NCI-H1092 (cell line): ENCODE data around the gene KRT83.
"Not testable (repeated sequence)": the region's sequence is repeated elsewhere in the genome, so short reads cannot be mapped to it uniquely, and the experiment has no call there.

Experiments
- DNase-seq: peaks from one replicate; lab custom pipeline; 2025; lab: John Stamatoyannopoulos, UW

KRT83 gene

DNA sequence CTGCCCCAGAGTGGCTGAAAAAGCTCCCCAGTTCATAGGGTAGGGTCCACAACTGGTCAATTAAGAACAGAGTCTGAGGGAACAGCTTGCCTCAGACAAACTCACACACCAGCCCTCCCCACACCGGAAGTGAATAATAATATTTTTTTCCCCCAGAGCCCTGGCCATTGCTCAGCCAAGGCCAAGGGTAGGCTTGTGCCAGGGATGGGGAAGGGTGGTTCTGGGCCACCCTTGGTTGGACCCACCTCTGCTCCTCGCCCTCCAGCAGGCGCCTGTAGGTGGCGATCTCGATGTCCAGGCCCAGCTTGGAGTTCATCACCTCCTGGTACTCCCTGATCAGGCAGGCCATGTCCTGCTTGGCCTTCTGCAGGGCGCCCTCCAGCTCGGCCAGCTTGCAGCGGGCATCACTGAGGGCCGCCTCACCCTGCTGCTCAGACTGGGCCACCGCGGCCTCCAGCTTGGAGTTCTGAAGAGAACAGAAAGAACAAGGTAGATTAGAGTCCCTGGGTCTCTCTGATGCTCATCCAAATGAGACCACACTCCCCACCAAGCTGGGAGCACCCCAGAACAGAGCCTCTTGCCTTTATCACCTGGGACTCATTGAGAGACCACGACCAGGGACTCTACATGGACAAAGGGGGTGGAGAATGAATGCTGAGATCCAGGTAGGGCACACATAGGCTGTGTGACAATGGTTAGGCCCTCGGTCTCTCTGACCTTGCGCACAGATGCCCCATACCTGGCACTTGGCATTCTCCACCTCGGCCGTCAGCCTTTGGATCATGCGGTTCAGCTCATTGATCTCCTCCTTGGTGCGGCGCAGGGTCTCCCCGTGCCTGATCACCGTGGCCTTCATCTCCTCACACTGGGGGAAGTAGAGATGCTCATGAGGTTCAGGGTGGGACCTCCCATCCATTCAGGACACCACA lies 34.1 kb downstream of the KRT83 start:
- DNase-seq: not testable (repeated sequence)

DNA sequence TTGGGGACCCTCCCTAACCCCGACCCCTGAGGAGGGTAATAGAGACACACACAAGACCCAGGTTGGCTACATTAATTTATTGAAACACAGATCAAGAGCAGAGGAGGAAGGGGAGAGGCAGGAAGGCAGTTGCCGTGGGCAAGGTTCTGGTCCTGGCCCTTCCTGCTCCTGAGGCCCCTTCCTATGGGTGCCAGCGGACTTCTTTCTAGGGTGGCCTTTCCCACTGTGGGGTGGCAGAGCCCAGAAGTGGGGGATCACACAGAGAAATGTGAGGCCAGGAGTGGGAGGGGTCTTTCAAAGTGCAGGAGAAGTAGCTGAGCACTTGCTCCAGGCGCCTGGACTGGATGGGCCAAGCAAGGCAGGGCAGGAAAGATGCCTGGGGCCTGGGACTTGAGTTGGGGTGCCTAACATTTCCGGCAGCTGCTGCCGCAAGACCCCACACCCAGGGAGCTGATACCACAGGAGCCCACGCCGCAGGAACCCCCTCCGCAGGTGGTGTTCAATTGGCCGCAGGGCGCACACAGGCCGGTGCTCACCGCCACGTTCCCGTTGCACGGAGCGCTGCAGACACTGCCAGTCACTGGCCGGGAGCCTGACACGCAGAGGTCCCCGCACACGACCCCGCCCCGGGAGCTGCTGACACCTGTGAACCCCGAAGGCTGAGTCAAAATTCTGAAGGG lies 35.2 kb downstream of the KRT83 start:
- DNase-seq: no peak

DNA sequence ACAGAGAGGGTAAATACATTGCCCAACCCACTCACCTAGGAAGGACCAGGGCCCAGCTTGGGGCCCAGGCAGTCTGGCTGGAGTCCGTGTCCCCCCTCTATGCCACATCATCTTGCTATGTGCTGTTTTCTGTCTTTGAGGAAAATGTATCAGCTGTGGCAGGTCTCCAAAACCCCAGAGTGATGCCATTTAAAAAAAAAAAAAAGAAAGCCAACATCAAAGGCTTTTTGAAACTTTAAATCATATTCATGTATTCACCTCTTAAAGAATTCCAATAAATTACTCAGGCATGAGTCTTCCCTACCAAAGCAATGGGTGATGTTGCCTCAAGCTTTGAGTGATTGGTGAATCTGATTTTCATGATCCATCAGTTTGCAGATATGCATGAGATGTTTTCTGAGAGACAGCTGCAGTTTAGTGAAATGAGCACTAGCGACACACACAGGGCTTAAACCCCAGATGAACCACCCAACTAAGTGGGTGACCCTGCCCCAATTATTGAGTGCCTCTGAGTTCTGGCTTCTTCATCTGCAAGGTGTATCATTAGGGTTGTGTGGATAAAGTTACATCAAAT lies 35.9 kb downstream of the KRT83 start:
- DNase-seq: no peak

DNA sequence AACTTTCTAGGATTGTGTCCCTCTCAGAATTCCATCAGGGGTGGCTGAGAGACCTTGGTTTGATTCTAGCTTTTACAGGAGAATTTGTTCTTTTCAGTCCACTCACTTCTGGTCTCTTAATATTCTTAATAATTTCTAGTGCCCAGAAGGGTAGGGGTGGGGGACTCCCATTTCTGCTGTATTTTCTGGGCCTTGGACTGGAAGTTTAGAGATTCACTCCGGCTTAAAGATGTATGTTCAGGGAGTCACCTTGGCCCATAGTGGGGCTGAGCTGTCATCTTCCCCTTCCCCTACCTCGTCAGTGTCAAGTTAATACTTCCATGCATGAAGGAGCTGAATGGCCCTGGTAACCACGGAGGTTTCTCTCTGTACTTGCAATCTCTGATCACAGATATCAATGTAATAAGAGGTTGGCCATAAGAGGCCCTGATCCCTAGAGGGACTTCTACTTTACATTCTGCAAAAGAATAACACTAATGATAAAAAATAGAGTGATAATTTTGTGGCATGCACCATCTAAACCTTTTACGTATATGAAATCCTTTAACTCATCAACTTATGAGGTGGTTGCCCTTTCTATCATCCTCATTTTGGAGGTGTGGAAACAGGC lies 36.5 kb downstream of the KRT83 start:
- DNase-seq: no peak

DNA sequence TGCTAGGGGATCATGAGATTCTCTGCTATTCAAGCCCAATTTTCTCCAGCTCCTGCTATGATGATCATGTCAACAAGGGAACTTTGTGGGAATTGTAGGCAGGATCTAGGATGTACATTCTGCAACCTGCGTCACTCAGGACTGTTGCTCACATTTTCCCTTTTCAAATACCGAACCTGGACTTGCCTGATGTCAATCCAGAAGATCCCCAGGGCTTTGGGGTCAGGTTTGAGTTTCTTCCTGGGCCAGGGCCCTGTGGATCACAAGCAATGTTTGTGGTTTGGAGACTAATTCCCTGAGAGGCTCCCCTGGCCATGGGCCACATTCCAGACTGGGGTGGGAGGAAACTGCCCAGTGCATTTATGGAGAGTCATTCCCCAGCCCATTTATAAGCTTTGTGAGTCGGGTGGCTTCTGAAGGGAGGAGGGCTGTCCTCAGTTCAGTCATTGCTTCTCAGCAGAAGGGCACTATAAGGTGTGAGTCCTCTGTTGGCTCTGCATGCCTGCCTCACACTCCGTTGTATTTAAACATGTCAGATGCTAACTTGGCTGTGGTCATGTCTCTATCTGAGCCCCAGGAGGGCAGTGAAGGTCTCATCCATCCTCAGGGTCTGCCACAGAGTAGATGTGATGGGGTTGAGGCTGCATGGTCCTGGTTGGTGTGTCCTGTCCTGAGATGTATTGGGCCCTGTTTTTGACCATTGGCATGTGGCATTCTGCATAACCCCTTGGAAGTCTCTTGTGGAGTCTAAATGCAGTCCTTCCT lies 40.2 kb downstream of the KRT83 start:
- DNase-seq: no peak

DNA sequence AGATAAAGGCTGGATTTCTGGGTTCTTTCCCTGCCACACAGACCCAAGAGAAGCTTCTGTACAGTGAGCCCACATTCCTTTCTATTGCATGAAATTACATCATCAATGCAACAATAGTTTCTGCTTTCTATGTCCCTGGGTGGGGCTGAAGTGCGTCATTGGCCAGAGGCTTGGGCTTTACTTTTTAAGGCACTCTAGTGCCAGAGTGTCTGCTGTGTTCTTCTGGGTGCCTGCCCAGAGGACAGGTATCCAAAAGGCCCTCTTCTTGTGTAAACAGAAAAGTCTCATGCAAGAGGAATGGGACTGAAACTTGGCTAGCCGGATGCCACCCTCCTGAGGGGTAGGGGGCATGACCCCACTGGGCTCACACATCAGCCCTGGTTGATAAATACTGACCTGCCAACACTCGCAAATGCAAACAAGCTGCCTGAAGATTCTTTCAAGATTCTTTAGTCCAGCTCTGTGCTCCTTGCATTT lies 40.8 kb downstream of the KRT83 start:
- no peak for DNase-seq

DNA sequence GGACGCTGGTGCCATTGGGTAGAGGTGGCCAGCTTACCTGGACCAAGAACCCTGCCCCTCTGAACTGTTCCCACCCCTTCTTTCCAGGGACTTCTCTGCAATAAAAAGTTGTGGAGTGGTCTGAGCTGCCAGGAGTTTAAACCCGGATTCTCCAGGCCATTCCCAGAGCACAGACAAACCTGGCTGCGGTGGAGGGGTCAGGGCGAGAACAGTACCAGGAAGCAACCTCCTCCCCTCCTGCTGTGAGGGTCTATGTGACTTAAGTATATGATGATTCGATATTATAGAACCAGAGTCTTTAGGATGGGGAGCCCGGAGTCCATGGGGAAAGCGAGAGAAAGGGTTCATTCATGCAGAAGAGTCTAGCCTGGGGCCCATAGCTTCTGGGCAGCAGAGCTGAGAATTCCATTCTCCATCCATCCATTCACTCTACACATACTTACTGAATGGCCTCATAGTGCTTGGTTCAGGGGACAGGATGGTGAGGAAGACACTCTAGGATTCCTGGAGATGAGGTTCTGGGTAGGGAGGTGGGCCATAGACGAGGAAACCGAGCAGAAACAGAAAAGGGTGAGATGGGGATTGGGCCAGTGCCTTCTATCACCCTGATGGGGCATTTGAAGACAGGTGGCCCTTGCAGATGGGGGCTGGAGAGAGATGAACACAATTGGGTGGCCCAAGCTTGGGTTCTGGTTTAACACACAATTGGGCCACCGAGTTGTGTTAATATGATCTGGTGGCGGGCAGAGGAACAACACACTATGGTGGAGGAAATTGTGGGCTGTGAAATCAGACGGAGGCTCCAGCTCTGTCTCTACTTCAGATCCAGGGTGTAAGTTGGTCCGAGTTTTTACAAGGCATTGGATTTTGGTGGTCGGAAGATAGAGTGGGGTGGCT lies 41.5 kb downstream of the KRT83 start:
- no peak for DNase-seq

DNA sequence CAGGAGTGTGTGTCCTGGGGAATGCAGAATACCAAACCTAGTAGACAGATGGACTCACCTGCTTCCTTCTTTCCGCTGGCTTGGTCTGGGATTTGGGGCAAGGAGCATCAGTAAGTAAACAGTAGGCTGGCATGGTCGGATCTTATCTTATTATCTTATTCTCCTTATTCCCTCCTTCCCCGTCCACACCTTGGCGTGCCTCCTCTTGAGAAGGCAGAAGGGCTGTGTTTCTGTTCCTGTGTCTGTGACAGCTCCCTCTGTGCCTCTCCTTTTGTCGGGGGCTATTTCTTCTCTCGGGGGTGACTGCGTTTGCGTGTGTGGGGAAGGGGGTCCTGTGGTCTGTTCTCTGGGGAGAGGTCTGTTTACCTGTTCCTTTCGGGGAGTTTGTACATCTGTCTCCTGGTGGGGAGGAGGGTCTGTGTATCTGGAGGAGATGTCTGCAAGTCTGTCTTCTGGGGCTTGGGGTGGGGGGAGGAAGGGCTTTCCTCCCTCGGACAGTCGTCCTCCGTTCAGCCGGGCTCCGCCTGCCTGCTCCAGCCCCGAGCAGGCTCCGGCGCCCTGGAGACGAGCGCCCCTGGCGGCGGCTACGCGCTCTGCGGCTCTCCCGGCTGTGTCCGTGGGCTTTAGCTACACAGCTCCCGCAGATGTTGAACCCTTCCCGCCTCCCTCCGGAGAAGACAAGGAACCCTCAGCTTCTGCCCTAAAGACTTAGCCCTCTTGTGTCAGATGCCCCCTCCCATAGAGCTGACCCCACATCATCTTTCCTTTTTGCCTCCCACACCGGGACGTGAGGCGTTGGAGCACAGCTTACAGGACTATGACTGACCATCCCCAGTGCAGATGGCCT lies 42.4 kb downstream of the KRT83 start:
- DNase-seq: peak; percentile 38

DNA sequence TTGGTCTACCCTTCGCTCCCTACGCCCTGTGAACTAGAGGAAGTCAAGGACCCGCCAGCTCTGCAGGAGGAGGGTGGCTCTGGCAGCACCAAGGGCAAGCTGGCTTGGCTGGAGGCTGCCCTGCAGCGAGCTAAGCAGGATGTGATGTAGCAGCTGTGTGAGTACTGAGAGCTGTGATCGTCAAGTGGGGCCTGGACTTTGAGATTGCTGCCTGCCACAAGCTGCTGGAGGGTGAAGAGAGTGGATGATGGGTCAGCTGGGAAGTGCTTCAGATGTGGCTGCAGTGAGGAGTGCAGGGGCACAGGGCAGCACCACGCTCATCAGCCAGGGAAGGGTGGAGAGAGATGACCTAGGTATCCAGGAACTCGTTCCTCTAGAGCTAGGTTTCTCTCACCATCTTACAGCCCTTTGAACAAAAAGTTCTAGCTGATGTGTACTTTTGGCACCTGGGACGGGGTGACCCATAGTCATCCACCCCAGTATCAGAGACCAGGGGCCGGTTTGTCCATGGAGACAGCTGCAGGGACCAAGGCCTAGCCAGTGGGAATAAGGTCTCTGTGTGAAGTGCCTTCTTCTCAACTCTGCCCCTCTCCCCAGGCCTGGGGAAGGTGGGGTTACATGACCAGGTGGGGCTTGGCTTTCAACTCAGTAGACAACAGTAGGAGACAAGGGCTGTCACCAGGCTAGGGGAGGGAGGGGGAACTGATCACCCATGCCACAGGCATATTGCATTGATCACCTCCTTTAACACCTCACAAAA lies 43.5 kb downstream of the KRT83 start:
- no peak for DNase-seq

DNA sequence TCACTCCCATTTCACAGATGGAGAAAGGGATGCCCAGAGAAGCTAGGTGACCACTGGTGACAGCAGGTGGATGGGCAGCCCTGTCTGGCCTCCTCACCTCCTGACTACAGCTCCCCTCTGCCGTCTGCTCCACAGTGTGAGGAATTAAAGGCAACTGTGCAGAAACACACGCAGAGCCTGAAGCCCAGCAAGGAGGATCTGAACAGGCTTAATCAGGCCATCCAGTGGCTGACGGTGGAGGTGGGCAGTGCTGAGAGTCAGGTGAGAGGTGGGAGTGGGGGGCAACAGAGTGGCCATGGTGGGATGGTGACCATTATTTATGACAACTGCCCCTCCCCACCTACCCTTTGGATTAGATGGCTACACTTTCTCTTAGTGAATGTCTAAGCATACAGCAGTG lies 45.5 kb downstream of the KRT83 start:
- no peak for DNase-seq

DNA sequence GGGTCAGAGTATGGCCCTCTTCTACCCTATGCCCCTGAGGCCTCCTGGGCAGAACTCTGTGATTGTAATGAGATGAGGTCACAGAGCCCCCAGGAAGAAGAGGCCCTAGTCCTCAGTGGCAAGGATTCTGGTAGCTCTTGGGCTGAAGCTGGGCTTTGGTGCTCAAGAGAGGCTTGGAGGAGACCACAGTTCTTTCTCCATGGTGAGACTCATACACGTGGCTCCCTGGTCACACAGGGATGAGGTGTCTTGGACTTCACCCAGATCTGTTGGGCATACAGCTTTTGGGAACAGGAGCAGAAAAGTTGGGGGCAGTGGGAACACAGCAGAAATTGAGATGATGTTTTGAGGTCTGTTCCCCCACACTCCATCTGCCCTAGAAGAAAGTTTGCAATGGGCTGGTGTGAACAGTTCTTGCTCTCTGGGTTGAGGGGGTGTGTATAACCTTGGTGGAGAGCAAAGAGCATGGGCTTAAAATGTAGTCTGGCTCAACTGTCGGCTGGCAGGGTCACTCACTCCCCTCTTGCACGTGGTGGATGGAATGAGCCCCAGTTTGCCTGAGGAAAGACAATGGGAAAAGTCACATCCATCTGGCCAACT lies 46.6 kb downstream of the KRT83 start, which contains the start of gene KRT86:
KRT86 (plus strand) TSS at position 125 of the 600 bp plus-strand sequence. CDS start 27,272 bp downstream, outside the sequence.
- DNase-seq: no peak

DNA sequence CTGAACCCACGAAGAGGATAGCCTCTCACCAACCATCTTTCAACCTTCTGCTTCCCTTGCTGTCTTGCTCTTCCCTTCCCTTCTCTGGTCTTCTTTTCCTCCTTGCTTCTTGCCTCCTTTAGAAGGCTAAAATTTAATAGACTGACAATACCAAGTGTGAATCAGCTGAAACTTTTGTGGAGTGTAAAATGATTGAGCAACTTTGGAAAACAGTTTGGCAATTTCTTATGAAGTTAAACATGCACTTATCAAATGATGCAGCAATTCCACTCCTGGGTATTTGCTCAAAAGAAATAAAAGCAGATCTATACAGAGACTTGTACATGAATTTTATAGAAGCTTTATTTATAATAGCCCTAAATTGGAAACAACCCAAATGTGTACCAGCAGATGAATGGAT lies 50.0 kb downstream of the KRT83 start:
- DNase-seq: no peak

DNA sequence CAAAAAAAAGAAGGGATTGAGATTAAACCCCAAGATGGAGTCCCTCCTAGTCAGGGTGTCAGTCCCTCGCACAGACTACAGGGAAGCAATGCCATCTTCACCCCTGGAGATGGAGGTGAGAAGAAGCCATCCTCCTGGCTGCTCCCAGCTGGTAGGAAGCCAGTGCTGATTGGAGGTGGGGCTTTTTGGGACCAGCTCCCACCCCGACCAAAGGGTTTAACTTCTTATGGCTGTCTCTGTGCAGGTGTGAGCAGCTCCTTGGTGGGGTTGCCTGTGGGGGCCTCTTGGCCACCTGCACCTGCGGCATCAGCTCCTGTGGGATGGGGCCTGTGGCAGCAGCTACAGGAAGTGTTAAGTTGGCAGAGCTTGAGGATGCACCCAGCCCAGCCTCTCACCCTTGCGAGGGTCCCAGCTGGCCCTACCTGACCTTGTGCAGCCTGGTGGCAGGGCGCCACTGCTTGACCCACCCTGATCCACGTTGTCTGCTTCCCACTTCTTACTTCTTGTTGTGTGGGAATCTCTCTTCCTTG lies 50.6 kb downstream of the KRT83 start:
- DNase-seq: no peak

DNA sequence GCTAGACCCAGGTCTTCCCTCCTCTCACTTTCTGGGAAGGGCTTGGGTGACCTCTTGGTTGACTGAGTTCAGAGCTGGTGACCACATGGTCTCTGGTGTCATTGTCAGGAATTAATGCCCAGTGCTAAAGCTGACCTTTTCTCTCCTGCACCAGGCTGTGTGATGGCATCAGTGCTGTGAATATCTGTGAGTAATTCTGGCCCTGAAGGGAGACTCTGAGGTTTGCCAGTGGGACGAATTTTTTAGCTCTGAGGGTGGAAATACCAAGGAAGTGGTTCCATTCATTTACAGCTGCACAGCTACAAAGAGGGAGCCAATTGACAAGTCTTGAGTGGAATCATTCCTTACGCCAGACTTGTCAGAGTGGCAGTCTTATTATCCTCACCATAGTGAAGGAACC lies 53.0 kb downstream of the KRT83 start:
- no peak for DNase-seq

DNA sequence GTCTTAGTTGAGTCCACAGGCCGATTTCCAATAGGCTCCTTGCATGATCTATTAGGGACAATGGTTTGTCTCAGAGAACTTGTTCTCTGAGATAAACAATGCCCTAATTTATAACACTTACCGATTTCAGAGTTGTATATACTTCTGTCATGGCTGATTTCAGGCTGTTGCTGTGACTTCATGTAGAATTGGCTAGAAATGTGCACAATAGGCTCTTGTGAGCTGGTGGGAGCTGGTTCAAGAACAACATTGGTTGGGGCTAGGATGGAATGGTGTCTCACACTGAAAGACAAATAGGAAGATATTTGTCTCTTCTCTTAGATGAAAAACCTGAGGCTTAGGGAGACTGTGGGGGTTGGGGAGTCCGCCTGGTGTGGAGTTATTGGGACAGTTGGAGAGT lies 53.5 kb downstream of the KRT83 start:
- DNase-seq: no peak

DNA sequence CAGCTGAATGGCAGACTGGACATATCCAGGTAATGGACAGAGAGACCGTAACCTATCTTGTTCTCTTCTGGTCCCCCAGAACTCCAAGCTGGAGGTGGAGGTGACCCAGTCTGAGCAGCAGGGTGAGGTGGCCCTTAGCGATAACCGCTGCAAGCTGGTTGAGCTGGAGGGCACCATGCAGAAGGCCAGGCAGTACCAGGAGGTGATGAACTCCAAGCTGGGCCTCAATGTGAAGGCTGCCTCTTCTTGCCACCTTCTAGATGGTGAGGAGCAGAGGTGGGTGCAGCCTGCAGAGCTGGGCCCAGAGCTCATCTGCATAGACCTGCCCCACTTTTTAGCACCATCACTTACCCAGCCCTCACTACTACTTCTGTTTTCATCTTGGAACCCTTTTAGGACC lies 53.9 kb downstream of the KRT83 start:
- DNase-seq: no peak

DNA sequence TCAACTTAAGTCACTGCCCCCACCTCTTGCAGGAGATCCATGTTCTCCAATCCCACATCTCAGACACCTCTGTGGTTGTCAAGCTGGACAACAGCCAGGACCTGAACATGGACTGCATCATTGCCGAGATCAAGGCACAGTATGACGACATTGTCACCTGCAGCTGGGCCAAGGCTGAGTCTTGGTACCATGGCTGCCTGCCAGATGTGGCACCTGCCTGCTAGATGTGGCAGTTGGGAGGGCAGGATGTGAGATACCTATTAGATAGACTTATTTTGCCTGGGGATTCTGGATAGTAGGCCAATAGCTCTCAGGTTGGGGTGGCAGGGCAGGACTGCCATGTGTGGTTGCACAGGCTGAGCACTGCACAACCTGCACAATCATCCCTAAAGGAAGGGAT lies 54.7 kb downstream of the KRT83 start:
- no peak for DNase-seq

DNA sequence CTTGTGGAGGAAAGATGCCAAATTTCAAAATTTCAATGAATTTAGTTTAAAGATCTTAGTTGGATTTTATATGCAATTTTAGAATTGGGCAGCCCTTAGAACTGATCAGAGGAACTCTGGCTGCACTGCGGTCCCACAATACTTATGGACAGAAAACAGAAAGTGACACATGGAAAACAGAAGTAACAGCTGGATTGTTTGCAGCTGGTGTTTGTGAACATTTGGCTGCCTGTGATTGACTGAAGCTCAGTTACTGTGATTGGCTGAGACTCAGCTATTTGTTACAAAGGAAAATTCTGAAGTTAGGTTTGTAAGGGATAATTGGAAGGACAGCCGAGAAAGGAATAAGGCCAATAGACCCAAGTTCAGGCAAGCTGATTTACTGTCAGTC lies 56.8 kb downstream of the KRT83 start:
- no peak for DNase-seq
